HG03060 (cell line): ENCODE data around the gene CHAD.

Experiments
- ATAC-seq: cut with Tn5 transposase; IDR thresholded peaks from one replicate; pipeline ENCODE4 v1.9.1; 2021; ENCODE audit warnings: low read depth, moderate number of reproducible peaks; ENCODE audit not compliant: unreplicated experiment

CHAD gene

GRCh38 chr17:50460831-50461526 lies 7.7 kb downstream of the CHAD start:
- no peak for ATAC-seq

GRCh38 chr17:50459756-50460155 lies 8.9 kb downstream of the CHAD start:
- no peak for ATAC-seq

- no peak for ATAC-seq
Measured at GRCh38 chr17:50458701-50459676, 9.7 kb downstream of the CHAD start.

- ATAC-seq = no peak
Measured at GRCh38 chr17:50458270-50458669, 10.4 kb downstream of the CHAD start.

GRCh38 chr17:50457621-50458020 lies 11.1 kb downstream of the CHAD start:
- ATAC-seq = no peak

- no peak for ATAC-seq
Measured at GRCh38 chr17:50453901-50454300, 14.8 kb downstream of the CHAD start.

- no peak for ATAC-seq
Measured at GRCh38 chr17:50452630-50453300, 15.9 kb downstream of the CHAD start.

GRCh38 chr17:50451943-50452629 lies 16.6 kb downstream of the CHAD start:
- no peak for ATAC-seq

DNA sequence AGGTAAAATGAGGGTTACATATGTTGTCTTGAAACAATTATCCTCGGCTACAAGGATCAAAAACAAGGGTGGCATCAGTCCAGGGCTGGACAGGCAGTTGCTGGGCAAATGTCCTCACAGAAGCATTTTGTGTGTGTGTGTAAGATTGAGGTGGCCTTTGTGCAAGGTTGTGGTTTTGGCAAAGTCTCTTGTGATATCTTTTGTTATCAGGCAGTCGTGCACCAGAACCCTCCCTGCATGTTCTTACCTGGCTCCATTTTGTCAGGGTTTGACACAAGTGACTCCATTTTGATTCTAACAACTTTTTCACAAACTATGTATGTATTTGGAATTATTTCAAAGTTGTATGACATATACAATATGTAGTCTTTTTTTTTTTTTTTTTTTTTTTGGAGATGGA lies 20.0 kb downstream of the CHAD start:
- ATAC-seq = no peak

- no peak for ATAC-seq
Measured at GRCh38 chr17:50447870-50448595, 20.6 kb downstream of the CHAD start.

DNA sequence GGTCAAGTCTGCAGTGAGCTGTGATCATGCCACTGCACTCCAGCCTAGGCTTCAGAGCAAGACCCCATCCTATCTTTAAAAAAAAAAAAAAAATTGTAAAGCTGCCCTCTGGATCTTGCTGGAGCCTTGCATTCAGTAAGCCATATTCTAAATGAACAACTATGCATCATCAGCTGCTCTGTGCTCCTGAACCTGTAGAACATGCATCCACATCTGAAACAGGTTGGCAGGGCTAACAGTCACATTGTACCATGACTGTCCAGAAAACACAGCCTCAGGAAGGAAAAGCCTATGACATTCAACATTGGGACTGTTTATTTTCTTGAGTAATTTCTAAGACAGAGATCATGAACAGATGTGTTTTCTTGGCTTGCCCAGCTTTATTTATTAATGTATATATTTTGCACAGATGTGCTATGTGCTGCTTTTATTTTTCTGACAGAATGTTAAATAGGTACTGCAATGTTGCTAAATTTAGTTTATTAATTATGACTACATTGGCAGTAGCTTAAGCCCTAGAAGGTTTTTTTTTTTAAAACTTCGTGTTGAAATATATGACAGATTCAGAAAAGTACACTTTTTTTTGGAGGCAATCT lies 22.9 kb downstream of the CHAD start:
- no peak for ATAC-seq

- ATAC-seq = no peak
Measured at GRCh38 chr17:50444841-50445715, 23.6 kb downstream of the CHAD start.

- no peak for ATAC-seq
Measured at GRCh38 chr17:50443505-50443974, 25.1 kb downstream of the CHAD start.

GRCh38 chr17:50440838-50441829 lies 27.5 kb downstream of the CHAD start:
- ATAC-seq = no peak

DNA sequence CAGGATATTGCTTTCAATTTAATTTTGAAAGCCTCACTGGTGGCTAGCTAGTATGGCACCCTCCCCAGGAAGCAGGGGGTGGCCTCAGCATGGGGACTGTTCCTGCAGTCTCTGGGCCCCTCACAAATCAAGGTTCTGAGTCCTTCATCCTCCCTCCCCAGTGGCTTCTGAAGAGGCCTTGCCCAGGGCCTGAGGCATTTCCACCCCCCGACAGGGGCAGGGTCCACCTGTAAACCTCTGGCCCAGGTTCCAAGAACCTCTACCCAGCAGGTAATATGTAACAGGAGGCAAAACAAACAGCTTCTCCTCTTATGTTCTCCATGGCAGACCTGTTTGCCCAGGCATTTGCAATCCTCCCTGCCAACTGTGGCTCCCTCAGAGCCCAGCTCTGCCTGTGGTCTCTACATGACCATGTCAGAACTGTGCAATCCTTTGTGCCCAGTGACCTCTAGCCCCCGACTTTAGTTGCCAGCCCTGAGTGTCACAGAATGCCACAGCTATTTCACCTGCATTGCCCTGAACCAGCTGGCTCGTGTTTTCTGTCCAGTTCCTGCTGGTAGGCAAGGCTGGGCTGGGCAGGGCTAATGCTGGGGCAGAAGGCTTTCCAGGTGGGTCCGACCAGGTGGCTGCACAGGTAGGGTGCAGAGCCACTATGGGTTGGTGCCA lies 28.4 kb downstream of the CHAD start:
- ATAC-seq = no peak

DNA sequence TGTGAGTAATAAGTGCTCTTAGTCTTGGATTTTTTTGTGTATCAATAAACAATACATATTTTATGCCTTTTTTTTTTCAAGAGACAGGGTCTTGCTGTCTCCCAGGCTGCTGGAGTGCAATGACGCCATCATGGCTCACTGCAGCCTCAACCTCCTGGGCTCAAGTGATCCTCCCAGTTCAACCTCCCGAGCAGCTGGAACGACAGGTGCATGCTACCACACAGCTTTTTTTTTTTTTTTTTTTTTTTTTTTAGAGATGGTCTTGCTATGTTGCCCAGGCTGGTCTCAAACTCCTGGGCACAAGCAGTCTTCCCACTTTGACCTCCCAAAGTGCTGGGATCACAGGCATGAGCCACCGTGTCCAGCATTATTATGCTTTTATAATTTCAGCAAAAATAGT lies 29.7 kb downstream of the CHAD start:
- no peak for ATAC-seq

GRCh38 chr17:50437409-50437808 lies 31.3 kb downstream of the CHAD start:
- ATAC-seq = no peak
